ENCODE data around the gene LAMA3.
"Not testable (repeated sequence)": the region's sequence is repeated elsewhere in the genome, so short reads cannot be mapped to it uniquely, and the experiment has no call there.

Gene LAMA3

DNA sequence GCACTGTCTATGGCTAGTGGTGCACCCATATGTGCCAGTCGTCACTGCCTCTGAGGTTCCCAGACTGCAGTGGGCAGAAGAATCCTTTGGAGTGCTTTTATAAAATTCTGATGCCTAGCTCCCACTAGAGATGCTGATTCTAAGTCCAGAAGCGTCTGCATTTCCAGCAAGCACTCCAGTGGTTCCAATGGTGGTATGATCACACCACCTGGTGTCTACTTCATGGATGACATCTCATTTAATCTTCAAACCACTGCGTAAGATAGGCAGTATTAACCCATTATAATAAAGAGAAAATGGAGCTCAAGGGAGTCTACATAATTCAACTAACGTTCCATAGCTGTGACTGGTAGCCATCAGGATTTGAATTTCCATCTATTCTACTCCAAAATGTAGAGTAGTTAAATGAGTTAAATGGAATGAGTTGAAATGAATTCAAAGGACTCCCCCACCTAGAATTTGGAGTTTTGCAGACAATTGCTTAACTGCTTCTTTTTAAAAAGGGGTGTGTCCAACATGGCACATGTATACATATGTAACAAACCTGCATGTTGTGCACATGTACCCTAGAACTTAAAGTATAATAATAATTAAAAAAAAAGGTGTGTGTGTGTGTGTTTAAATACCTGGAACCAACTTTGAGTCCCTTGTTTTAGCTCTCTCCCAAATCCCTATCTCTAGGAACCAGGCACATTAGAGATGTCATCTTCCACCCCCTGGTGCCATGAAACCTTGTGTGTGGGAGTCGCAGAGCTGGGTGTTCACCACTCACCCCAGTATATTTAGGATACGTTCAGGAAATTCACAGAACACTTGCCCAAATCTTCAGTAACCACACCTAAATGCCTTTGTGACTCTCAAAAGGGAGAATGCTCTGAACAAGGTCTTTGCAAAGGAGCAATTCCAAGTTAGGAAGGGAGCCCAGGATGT, 14.1 kb downstream of the LAMA3 start:
- no peak for DNase-seq (ENCODE audit: low read depth)

GRCh38 chr18:23703987-23704384, 14.7 kb downstream of the LAMA3 start:
- DNase-seq (ENCODE audit: low read depth), result no peak

GRCh38 chr18:23704806-23705205, 15.6 kb downstream of the LAMA3 start:
- DNase-seq (ENCODE audit: low read depth), result no peak

GRCh38 chr18:23706971-23707640, 17.9 kb downstream of the LAMA3 start:
- no peak for DNase-seq (ENCODE audit: low read depth)

DNA sequence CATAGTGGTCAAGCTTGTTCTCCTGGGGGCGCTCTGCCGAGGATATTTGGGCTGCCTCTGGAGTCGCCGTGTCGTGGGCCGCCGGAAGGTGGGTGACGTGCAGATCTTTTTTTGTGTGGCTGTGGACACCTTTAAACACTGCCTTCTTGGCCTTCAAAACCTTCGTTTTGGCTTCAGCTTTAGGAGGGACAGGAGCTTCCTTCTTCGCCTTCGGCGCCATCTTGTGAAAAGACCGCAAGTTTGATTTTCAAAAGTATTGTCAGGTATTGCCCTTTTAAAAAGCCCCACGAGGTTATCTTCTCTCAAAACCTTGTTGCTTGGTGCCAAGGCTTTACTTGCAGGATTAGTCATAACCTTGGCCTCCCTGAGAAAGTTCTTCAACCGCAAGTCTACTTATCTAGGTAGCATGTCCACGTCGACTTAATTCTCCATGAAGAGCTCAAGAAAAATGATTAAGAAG, 20.8 kb downstream of the LAMA3 start:
- no peak for DNase-seq (ENCODE audit: low read depth)

DNA sequence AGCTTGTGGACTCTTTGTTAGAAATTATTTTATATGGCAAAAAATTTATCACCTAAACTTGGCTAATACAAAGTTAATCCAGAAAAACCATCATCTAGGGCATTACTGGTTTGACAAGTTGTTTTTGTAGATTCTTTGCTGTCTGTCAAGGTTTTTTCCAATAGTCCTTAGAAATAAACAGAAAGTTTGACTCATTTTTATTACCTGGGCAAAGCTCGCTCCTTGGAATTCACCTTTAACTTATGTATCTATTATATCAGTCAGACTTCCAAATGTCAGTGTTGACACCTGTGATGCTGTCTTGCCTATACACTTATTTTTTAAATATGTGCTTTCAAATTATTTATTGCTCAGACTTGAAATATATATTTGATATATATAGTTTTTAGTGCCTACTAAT, 21.7 kb downstream of the LAMA3 start:
- no peak for DNase-seq (ENCODE audit: low read depth)

DNA sequence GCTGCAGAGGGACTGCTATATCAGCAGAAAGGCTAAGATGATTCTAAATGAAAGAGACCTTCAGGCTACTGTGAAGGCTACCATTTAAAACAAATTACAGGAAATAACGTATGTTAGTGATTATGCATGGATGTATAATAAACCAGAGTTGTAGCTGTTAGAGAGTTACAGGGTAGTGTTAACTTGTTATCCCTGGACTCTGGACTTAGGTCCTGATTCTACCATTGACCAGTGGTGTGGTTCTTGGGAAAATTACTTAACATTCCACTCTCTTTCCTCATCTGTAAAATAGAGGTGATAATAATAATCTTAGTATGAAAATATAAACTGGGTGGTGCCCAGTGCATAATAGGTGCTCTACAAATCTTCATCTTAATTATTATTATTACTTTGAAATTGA, 22.2 kb downstream of the LAMA3 start:
- DNase-seq (ENCODE audit: low read depth), result no peak

- no peak for DNase-seq (ENCODE audit: low read depth)
Observed at GRCh38 chr18:23712445-23712844, 23.2 kb downstream of the LAMA3 start.

DNA sequence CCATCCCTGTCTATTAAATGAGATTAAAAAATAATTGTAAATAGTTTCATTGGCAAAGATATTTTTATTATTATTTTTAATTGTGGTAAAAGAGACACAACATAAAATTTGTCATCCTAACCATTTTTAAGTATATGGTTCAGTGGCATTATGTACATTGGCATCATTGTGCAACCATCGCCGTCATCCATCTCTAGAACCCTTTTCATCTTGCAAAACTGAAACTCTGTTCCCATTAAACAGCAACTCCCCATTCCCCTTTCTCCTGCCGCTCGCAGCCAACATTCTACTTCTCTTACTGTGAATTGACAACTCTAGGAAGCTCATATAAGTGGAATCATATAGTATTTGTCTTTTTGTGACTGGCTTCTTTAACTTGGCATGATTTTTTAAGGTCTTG, 25.3 kb downstream of the LAMA3 start:
- no peak for DNase-seq (ENCODE audit: low read depth)

DNA sequence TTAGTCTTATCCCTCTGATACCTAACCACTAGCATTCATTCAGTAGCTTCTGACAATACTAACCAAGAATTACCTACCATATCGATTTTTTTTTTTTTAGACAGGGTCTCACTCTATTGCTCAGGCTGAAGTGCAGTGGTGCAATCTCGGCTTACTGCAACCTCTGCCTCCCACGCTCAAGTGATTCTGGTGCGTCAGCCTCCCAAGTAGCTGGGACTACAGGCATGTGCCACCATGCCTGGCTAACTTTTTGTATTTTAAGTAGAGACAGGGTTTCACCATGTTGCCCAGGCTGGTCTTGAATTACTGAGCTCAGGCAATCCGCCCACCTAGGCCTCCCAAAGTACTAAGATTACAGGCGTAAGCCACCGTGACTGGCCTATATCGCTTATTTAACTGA, 26.8 kb downstream of the LAMA3 start:
- not testable (repeated sequence) for DNase-seq (ENCODE audit: low read depth)

- no peak for DNase-seq (ENCODE audit: low read depth)
Observed at GRCh38 chr18:23716516-23716915, 27.3 kb downstream of the LAMA3 start.

- DNase-seq (ENCODE audit: low read depth), result no peak
Observed at GRCh38 chr18:23716966-23717365, 27.7 kb downstream of the LAMA3 start.

GRCh38 chr18:23718243-23718720, 29.0 kb downstream of the LAMA3 start:
- no peak for DNase-seq (ENCODE audit: low read depth)

- DNase-seq (ENCODE audit: low read depth), result no peak
Observed at GRCh38 chr18:23718731-23719130, 29.5 kb downstream of the LAMA3 start.

GRCh38 chr18:23719634-23720201, 30.5 kb downstream of the LAMA3 start:
- no peak for DNase-seq (ENCODE audit: low read depth)

GRCh38 chr18:23721696-23722480, 32.6 kb downstream of the LAMA3 start:
- no peak for DNase-seq (ENCODE audit: low read depth)

- DNase-seq (ENCODE audit: low read depth), result no peak
Observed at GRCh38 chr18:23722646-23723045, 33.4 kb downstream of the LAMA3 start.

GRCh38 chr18:23723121-23723520, 33.9 kb downstream of the LAMA3 start:
- no peak for DNase-seq (ENCODE audit: low read depth)

- no peak for DNase-seq (ENCODE audit: low read depth)
Observed at GRCh38 chr18:23724681-23725080, 35.4 kb downstream of the LAMA3 start.

DNA sequence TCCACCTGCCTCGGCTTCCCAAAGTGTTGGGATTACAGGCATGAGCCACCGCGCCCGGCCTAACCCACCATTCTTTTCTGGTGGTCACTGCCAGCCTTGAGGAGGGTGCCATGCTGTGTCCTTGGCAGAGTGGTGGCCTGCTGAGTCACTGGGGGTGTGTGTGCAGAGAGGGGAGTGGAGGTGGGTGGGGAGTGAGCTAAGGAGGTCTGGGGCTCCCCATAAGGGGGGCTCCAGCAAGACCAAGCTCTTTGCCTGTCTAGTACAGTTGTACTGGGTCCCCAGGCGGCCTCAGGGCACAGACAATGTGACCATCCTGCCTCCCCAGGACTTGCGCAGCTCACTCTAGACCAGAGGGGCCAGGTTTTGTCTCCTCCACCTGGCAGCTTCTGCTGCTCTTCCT, 36.1 kb downstream of the LAMA3 start:
- DNase-seq (ENCODE audit: low read depth), result no peak

DNA sequence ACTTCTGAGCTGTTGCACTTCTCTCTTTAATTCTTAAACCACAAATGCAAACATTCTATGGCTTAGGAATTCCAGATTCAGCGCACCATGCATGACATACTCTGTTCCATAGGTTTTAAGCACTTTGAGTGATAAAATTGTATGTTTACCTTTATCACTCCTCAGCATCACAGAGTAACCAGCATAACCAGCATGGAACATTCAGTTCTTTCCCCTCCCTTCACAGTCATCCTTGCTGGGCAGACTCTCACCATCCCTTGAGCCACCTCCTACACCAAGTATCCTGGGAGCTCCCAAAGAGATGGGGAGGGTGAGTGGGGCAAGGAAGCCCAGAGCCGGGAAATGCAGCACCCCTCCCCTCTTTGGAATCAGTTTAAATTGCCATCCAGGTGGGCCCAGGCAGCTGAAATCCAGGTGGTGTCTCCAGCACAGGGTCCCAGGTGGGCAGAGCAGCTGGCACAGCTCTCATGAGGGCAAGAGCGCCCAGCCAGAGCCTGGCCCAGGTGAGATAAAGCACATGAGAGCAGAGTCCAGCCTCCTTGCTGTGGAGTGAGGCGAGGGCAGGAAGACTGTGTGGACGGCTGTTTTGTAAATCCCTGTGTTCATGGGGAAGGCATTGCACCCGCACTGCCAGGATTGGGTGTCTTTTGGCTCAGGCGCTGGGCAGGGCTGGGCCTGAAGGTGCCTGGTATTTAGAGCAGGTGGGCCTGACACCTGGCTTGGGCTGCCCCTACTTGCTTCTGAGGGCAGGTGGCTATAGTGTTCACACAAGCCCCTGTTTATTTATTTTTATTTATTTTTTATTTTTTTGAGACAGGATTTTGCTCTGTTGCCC, 36.8 kb downstream of the LAMA3 start:
- no peak for DNase-seq (ENCODE audit: low read depth)

All from T follicular helper cell (primary cell).